GM21423 (cell line): ENCODE data around the gene LTA.

ENCODE experiments used
- ATAC-seq: cut with Tn5 transposase; IDR thresholded peaks from one replicate; pipeline ENCODE4 v1.9.1; 2021; ENCODE audit warnings: mild to moderate bottlenecking, moderate library complexity; ENCODE audit not compliant: unreplicated experiment

LTA gene

DNA sequence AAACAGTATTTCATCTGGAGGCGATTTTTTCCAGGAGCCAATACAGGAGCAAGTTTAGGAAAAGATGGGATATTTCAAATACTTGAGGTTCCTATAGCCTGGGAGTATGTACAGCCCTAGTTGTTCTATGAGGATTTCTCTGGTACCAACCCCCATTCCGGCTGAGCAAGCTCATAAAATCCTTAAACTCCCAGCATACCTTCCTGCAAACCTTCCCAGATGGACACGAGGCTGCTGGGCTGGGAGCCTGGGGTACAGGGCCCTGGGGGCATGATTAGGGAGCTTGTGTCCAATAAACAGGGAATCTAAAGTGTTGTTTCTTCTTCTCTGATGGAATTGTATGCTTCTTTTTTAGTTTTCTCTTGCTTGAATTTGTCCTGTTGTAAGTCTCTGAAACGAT is 49.9 kb downstream of the LTA start:
- ATAC-seq, result no peak

- no peak for ATAC-seq
Observed at GRCh38 chr6:31622684-31623091, 50.6 kb downstream of the LTA start.
